NCI-H2227 treated with DMSO at 0.1 percent for 48 hours (cell line): Measurements from ENCODE around the gene MROH2B.

Source experiments
- DNase-seq: peaks from one replicate; lab custom pipeline; 2025; lab: John Stamatoyannopoulos, UW

The MROH2B gene

GRCh38 chr5:41071242-41071641 is at the start of gene MROH2B:
Gene MROH2B, minus strand, starts transcription at chr5:41071342. Its CDS starts 490 bp downstream, at chr5:41070852.
- no peak for DNase-seq

GRCh38 chr5:41120600-41120999 is 49.5 kb upstream of the MROH2B start:
- DNase-seq = no peak

GRCh38 chr5:41118177-41118576 is 47.0 kb upstream of the MROH2B start:
- no peak for DNase-seq

- DNase-seq = no peak
These were observed 44.1 kb upstream of the MROH2B start for GRCh38 chr5:41115281-41115680.

- DNase-seq = no peak
These were observed 41.6 kb upstream of the MROH2B start for GRCh38 chr5:41112486-41113455.

GRCh38 chr5:41109186-41109585 is 38.0 kb upstream of the MROH2B start:
- no peak for DNase-seq

- DNase-seq = no peak
These were observed 31.2 kb upstream of the MROH2B start for GRCh38 chr5:41102341-41102740.

GRCh38 chr5:41097642-41098041 is 26.5 kb upstream of the MROH2B start:
- DNase-seq = no peak

- no peak for DNase-seq
These were observed 24.4 kb upstream of the MROH2B start for GRCh38 chr5:41095324-41096101.

GRCh38 chr5:41094871-41095270 is 23.7 kb upstream of the MROH2B start:
- DNase-seq = no peak

GRCh38 chr5:41093803-41094202 is 22.7 kb upstream of the MROH2B start:
- DNase-seq = no peak

- DNase-seq = no peak
These were observed 16.3 kb upstream of the MROH2B start for GRCh38 chr5:41087461-41087860.

- DNase-seq = no peak
These were observed 12.2 kb upstream of the MROH2B start for GRCh38 chr5:41083306-41083705.

GRCh38 chr5:41071975-41072374 is 833 bp upstream of the MROH2B start:
- no peak for DNase-seq

- no peak for DNase-seq
These were observed 3.2 kb downstream of the MROH2B start for GRCh38 chr5:41067714-41068568.

- no peak for DNase-seq
These were observed 5.3 kb downstream of the MROH2B start for GRCh38 chr5:41065691-41066335.

- no peak for DNase-seq
These were observed 13.2 kb downstream of the MROH2B start for GRCh38 chr5:41057940-41058339.

GRCh38 chr5:41057231-41057630 is 13.9 kb downstream of the MROH2B start:
- no peak for DNase-seq

GRCh38 chr5:41048986-41049385 is 22.2 kb downstream of the MROH2B start:
- no peak for DNase-seq

- no peak for DNase-seq
These were observed 27.9 kb downstream of the MROH2B start for GRCh38 chr5:41043109-41043747.

GRCh38 chr5:41032973-41033372 is 38.2 kb downstream of the MROH2B start:
- no peak for DNase-seq
